Transverse colon (tissue), 4 donors: ENCODE data around the gene FAH. TPM values are rescaled to one million over a fixed set of nuclear protein-coding genes. Genes with fewer than 3 reads are reported as not detected.
A peak's percentile ranks its signal among the peaks of the same experiment; 100 is the strongest.

Experiments used
- DNase-seq: peaks from one replicate; pipeline ENCODE4 v3.0.0-alpha.2; 2019
- H3K27ac ChIP-seq, 4 donors: fragments of 200-600 bp; sonication (generic); 2 replicates each; pipeline ENCODE4 v1.5.1; 2016 to 2018; ENCODE audit warnings: inconsistent platforms in 4 of 4
- H3K27me3 ChIP-seq: fragments of 200-600 bp; sonication (generic); 2 replicates; pipeline ENCODE4 v1.5.1; 2017; ENCODE audit warnings: inconsistent platforms
- H3K36me3 ChIP-seq, 4 donors: fragments of 200-600 bp; sonication (generic); 2 replicates each; pipeline ENCODE4 v1.5.1; 2017 to 2019; ENCODE audit warnings: inconsistent platforms in 4 of 4
- H3K4me1 ChIP-seq, 4 donors: fragments of 200-600 bp; sonication (generic); 2 replicates each; pipeline ENCODE4 v1.5.1; 2017 to 2020; ENCODE audit warnings: inconsistent platforms in 4 of 4
- H3K4me3 ChIP-seq, 4 donors: fragments of 200-600 bp; sonication (generic); 1 replicate in 1 of 4; 2 replicates in 3 of 4; pipeline versions ENCODE4 v1.5.1 to v1.6.1; 2017 to 2019; ENCODE audit warnings: inconsistent platforms in 4 of 4
- H3K9me3 ChIP-seq, 2 donors: fragments of 200-600 bp; sonication (generic); 2 replicates each; pipeline ENCODE4 v1.5.1; 2017 to 2019; ENCODE audit warnings: inconsistent platforms in 2 of 2
- CTCF ChIP-seq, 5 experiments: fragments of 200-600 bp in 3 of 5; fragments of 450-650 bp in 2 of 5; sonication (generic) in 3 of 5; IDR thresholded peaks; 1 replicate in 2 of 5; 2 replicates in 3 of 5; pipeline ENCODE4 v1.5.1; 2016 to 2017; ENCODE audit warnings: antibody characterized with exemption in 5 of 5, inconsistent platforms in 3 of 5, mild to moderate bottlenecking in 2 of 5, moderate library complexity in 1 of 5
- EP300 ChIP-seq: sonication (generic); formaldehyde crosslinking; IDR thresholded peaks from one replicate; pipeline ENCODE4 v1.6.1; 2017; ENCODE audit warnings: antibody characterized with exemption, low read depth
- POLR2A ChIP-seq: fragments of 450-650 bp; IDR thresholded peaks from one replicate; pipeline ENCODE4 v1.6.1; 2016; ENCODE audit warnings: antibody characterized with exemption, mild to moderate bottlenecking, moderate library complexity
- POLR2AphosphoS5 ChIP-seq, 3 donors: sonication (generic); formaldehyde crosslinking; IDR thresholded peaks; one replicate each; pipeline ENCODE4 v1.6.1; 2016; ENCODE audit warnings: antibody characterized with exemption in 3 of 3
- WGBS, 2 donors: methylation state at CpG; one replicate each; pipeline ENCODE4 v1.1.5; 2018; ENCODE audit warnings: low coverage in 1 of 2; 5-methylcytosine and 5-hydroxymethylcytosine counted together
- in situ Hi-C, 4 donors: fragments of 200-750 bp; cut with MboI; loops; one replicate each; pipeline versions ENCODE4 v1.15.0 to v1.15.1; 2017; ENCODE audit warnings: low sequenced_read_pairs in 3 of 4, low pct_ligation_motif_present in 1 of 4, low pct_unique_long_range_greater_than_20kb in 1 of 4
- intact Hi-C: fragments of 100-400 bp; cut with DNase I; formaldehyde crosslinking; loops from one replicate; pipeline ENCODE4 v1.15.1; 2023; ENCODE audit warnings: low total_unique reads
- total RNA-seq, 4 donors: library from RNA; depleted of rRNA; stranded (reverse); fragments of >200 nt; gene quantifications; one replicate each; pipeline ENCODE4 v1.1.0, GENCODE V29; 2016

The FAH gene
- total RNA-seq: 10 to 100 TPM in 1 of 4 donors, 1 to 10 TPM in 3; 5.6 to 10.6 (median 8.7) TPM

GRCh38 chr15:80152896-80153876 lies at the start of gene FAH:
FAH (plus strand) TSS chr15:80152999; CDS start chr15:80153055, 56 bp downstream.
- Histone ChIP-seq H3K4me3 (peak within 1 kb of the TSS; percentile 35 to 61 (median 52)), H3K9me3 (no peaks in the 10 kb centered on the region), H3K36me3 (no peaks in the 10 kb centered on the region), H3K27me3 (no peaks in the 10 kb centered on the region), H3K27ac (peak within 1 kb of the TSS; percentile 76 to 84 (median 80)), H3K4me1 (peaks cover 0 to 14% (median 8%) of the 10 kb centered on the region in 4 donors)
- no peak for TF ChIP-seq CTCF (IDR thresholded peaks at IDR 0.05)
- TF ChIP-seq POLR2A: peak; percentile 36
- TF ChIP-seq POLR2AphosphoS5 (IDR thresholded peaks at IDR 0.05): peak in 1 of 3 donors; percentile 71
- no peak for TF ChIP-seq EP300
- 0 to 3% methylated on average over 4 to 38 of the region's 45 CpGs for WGBS, 2 donors
- peak; percentile 36 for DNase-seq
- in situ Hi-C loops: loop anchor here in 3 of 4 donors (25.0 kb wide), 2 partner anchors 91 to 266 kb away; partner anchors contain the start of genes MTHFS (in 2 of the 3) and ZFAND6 (in 2 of the 3)
- intact Hi-C loops: loop anchor here (10.0 kb wide), 1 partner anchor 88 kb away; no protein-coding TSS in a partner anchor

DNA sequence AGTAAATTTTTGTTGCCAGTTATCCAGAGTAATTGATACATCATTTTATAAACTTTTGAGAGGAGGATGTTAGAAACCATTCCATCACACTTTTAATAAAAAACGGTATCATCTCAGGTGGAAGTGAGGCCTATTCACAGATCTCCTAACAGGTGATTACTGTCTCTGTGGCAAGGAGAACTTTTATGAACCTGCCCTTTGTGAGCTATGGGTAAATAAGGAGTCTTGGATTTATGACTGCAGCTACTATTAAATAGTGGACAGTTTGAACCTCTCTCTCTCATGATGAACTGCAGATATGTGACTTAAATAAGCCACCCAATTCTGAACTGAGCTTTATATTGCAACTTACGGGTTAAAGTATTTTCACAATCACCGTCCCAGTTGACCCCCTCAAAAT lies 47.6 kb upstream of the FAH start:
- H3K36me3 ChIP-seq: peaks cover 0 to 3% (median 0%) of the 10 kb centered on the region in 4 donors
- H3K27me3 ChIP-seq: no peaks in the 10 kb centered on the region
- WGBS, 2 donors: 71 to 85% methylated on average over 3 of the region's 3 CpGs
- DNase-seq: no peak
- no peaks in the 10 kb centered on the region for H3K9me3 ChIP-seq
- in situ Hi-C loops (no loop called here), intact Hi-C loops (no loop called here)
- TF ChIP-seq EP300 (no peak), POLR2AphosphoS5 (IDR thresholded peaks at IDR 0.05) (no peak), POLR2A (no peak), CTCF (IDR thresholded peaks at IDR 0.05) (no peak)
- peaks cover 8 to 20% (median 12%) of the 10 kb centered on the region in 4 donors for H3K4me1 ChIP-seq
- no peak overlapping the region for H3K27ac ChIP-seq
- H3K4me3 ChIP-seq: no peak overlapping the region

- intact Hi-C loops (no loop called here), in situ Hi-C loops (no loop called here)
- TF ChIP-seq EP300: no peak
- TF ChIP-seq POLR2A: no peak
- TF ChIP-seq POLR2AphosphoS5 (IDR thresholded peaks at IDR 0.05): no peak
- H3K4me1 ChIP-seq: peaks cover 8 to 20% (median 12%) of the 10 kb centered on the region in 4 donors
- H3K27me3 ChIP-seq: no peaks in the 10 kb centered on the region
- no peak overlapping the region for H3K27ac ChIP-seq
- 53 to 54% methylated on average over 1 of the region's 1 CpG for WGBS, 2 donors
- no peak for DNase-seq
- no peak overlapping the region for H3K4me3 ChIP-seq
- H3K36me3 ChIP-seq: peaks cover 0 to 3% (median 0%) of the 10 kb centered on the region in 4 donors
- H3K9me3 ChIP-seq: no peaks in the 10 kb centered on the region
Observed at GRCh38 chr15:80105595-80105994, 47.2 kb upstream of the FAH start.

GRCh38 chr15:80106051-80106450 lies 46.7 kb upstream of the FAH start:
- DNase-seq: no peak
- Histone ChIP-seq H3K27me3 (no peaks in the 10 kb centered on the region), H3K27ac (no peak overlapping the region), H3K36me3 (peaks cover 0 to 3% (median 0%) of the 10 kb centered on the region in 4 donors), H3K4me1 (peaks cover 8 to 20% (median 12%) of the 10 kb centered on the region in 4 donors), H3K4me3 (no peak overlapping the region), H3K9me3 (no peaks in the 10 kb centered on the region)
- 92 to 97% methylated on average over 4 of the region's 4 CpGs for WGBS, 2 donors
- in situ Hi-C loops: no loop called here
- intact Hi-C loops: no loop called here
- TF ChIP-seq POLR2A (no peak), POLR2AphosphoS5 (IDR thresholded peaks at IDR 0.05) (no peak), EP300 (no peak), CTCF (IDR thresholded peaks at IDR 0.05) (no peak)
